HCT116 (cell line): Measurements from ENCODE around the gene EYA4. TPM values are rescaled to one million over a fixed set of nuclear protein-coding genes. Genes with fewer than 3 reads are reported as not detected.

Experiments used
- ATAC-seq: fragments of 200-7000 bp; cut with Tn5 transposase; 2 replicates; pipeline ENCODE4 v1.9.1; 2020; ENCODE audit warnings: mild to moderate bottlenecking, moderate library complexity
- BruUV-seq: library from RNA; stranded (reverse); fragments of 400-500 nt; replicated peaks from 2 replicates; lab custom pipeline; 2021; lab: Mats Ljungman, UMichigan
- CTCF ChIA-PET: fragments of 300-600 bp; sonication (Branson Sonifier 250); formaldehyde crosslinking; loops from one replicate; lab custom pipeline; 2021; ENCODE audit warnings: antibody characterized with exemption; lab: Charles Lee
- POLR2A ChIA-PET: fragments of 300-600, 350-600 bp; sonication (Branson Sonifier 250); formaldehyde crosslinking; loops from one replicate; lab custom pipeline; 2021; ENCODE audit warnings: antibody characterized with exemption; lab: Charles Lee
- RAD21 ChIA-PET, 2 experiments: fragments of 300-600 bp; sonication (Branson Sonifier 250); formaldehyde crosslinking; loops; one replicate each; lab custom pipeline; 2023; ENCODE audit warnings: low total read pairs in 2 of 2; ENCODE audit not compliant: uncharacterized antibody in 2 of 2, unreplicated experiment in 2 of 2, low non-redundant PET in 1 of 2; lab: Charles Lee
- DNase-seq: peaks from one replicate; pipeline ENCODE4 v3.0.0-alpha.2; 2010; ENCODE audit warnings: low read depth, low spot score
- H2AFZ ChIP-seq: fragments of 200-600 bp; shearing (Covaris generic), sonication (generic); 2 replicates; pipeline ENCODE4 v1.6.1; 2017; ENCODE audit warnings: low read depth, mixed run types, mixed read lengths, antibody characterized with exemption, low read length; ENCODE audit not compliant: poor library complexity, severe bottlenecking
- H3K27ac ChIP-seq: 2 replicates; pipeline ENCODE4 v1.5.1; 2012; ENCODE audit warnings: low read depth, low read length
- H3K27me3 ChIP-seq: fragments of 200-600 bp; sonication (generic); 2 replicates; pipeline ENCODE4 v1.6.1; 2016; ENCODE audit warnings: mixed run types, low read length, mixed read lengths; ENCODE audit not compliant: insufficient read depth
- H3K36me3 ChIP-seq, 2 experiments: fragments of 200-500 bp in 1 of 2; fragments of 200-600 bp in 1 of 2; sonication (Bioruptor generic) in 1 of 2; sonication (generic) in 1 of 2; 2 replicates each; pipeline versions ENCODE4 v1.5.1 to v1.6.1; 2014 to 2016; ENCODE audit warnings: low read length in 2 of 2, inconsistent platforms in 1 of 2, mixed read lengths in 1 of 2, mixed run types in 1 of 2; ENCODE audit not compliant: insufficient read depth in 2 of 2, control insufficient read depth in 1 of 2
- H3K4me1 ChIP-seq, 2 experiments: fragments of 200-600 bp in 1 of 2; sonication (generic) in 1 of 2; 2 replicates each; pipeline versions ENCODE4 v1.5.1 to v1.6.1; 2012 to 2017; ENCODE audit warnings: low read length in 2 of 2, inconsistent platforms in 1 of 2, mild to moderate bottlenecking in 1 of 2, mixed read lengths in 1 of 2, mixed run types in 1 of 2, moderate library complexity in 1 of 2; ENCODE audit not compliant: insufficient read depth in 2 of 2, control insufficient read depth in 1 of 2
- H3K4me2 ChIP-seq: fragments of 200-600 bp; sonication (generic); 2 replicates; pipeline ENCODE4 v1.6.1; 2017; ENCODE audit warnings: mixed run types, low read length, mixed read lengths
- H3K4me3 ChIP-seq, 2 experiments: fragments of 200-600 bp in 1 of 2; sonication (generic) in 1 of 2; replicated peaks in 1 of 2; 2 replicates each; pipeline ENCODE4 v1.5.1; 2011 to 2016; ENCODE audit warnings: low read length in 2 of 2, control low read depth in 1 of 2, low read depth in 1 of 2, mild to moderate bottlenecking in 1 of 2, mixed read lengths in 1 of 2, mixed run types in 1 of 2
- H3K79me2 ChIP-seq: fragments of 200-600 bp; sonication (generic); 2 replicates; pipeline ENCODE4 v1.6.1; 2017; ENCODE audit warnings: mild to moderate bottlenecking, mixed run types, low read length, moderate library complexity, mixed read lengths; ENCODE audit not compliant: insufficient read depth
- H3K9ac ChIP-seq: fragments of 200-600 bp; sonication (generic); 2 replicates; pipeline ENCODE4 v1.6.1; 2016; ENCODE audit warnings: low read length, mixed read lengths
- H3K9me2 ChIP-seq: fragments of 200-600 bp; sonication (generic), shearing (Covaris generic); 2 replicates; pipeline ENCODE4 v1.6.1; 2017; ENCODE audit warnings: mixed run types, mild to moderate bottlenecking, moderate library complexity; ENCODE audit not compliant: insufficient read depth
- H3K9me3 ChIP-seq, 2 experiments: fragments of 200-500 bp in 1 of 2; fragments of 200-600 bp in 1 of 2; sonication (Bioruptor generic) in 1 of 2; sonication (generic) in 1 of 2; 2 replicates each; pipeline ENCODE4 v1.6.1; 2014 to 2017; ENCODE audit warnings: low read length in 2 of 2, mixed read lengths in 2 of 2, inconsistent platforms in 1 of 2, low read depth in 1 of 2, mild to moderate bottlenecking in 1 of 2, mixed run types in 1 of 2, moderate library complexity in 1 of 2; ENCODE audit not compliant: control insufficient read depth in 1 of 2, insufficient read depth in 1 of 2
- H4K20me1 ChIP-seq: fragments of 200-600 bp; sonication (generic), shearing (Covaris generic); 2 replicates; pipeline ENCODE4 v1.6.1; 2017; ENCODE audit warnings: mixed run types, mild to moderate bottlenecking, moderate library complexity; ENCODE audit not compliant: insufficient read depth
- ATF3 ChIP-seq: IDR thresholded peaks from 2 replicates; pipeline ENCODE4 v1.6.1; 2012
- CEBPB ChIP-seq: IDR thresholded peaks from 2 replicates; pipeline ENCODE4 v1.6.1; 2012; ENCODE audit warnings: low read depth
- CTCF ChIP-seq, 3 experiments: fragments of 200-600 bp in 1 of 3; sonication (generic) in 1 of 3; IDR thresholded peaks in 2 of 3; conservative IDR thresholded peaks in 1 of 3; 2 replicates each; pipeline ENCODE4 v1.5.1; 2012 to 2017; ENCODE audit warnings: low read depth in 2 of 3, low read length in 2 of 3, antibody characterized with exemption in 1 of 3, borderline replicate concordance in 1 of 3, control low read depth in 1 of 3, mild to moderate bottlenecking in 1 of 3, mixed read lengths in 1 of 3, mixed run types in 1 of 3, moderate library complexity in 1 of 3; ENCODE audit not compliant: insufficient read depth in 1 of 3
- EGR1 ChIP-seq: IDR thresholded peaks from 2 replicates; pipeline ENCODE4 v1.6.1; 2012; ENCODE audit warnings: low read depth
- ELF1 ChIP-seq: IDR thresholded peaks from 2 replicates; pipeline ENCODE4 v1.6.1; 2012; ENCODE audit warnings: low read depth, borderline replicate concordance
- EZH2 ChIP-seq: fragments of 200-600 bp; sonication (generic); IDR thresholded peaks from 2 replicates; pipeline ENCODE4 v1.6.1; 2017; ENCODE audit warnings: antibody characterized with exemption, mixed run types
- EZH2phosphoT487 ChIP-seq: fragments of 200-600 bp; IDR thresholded peaks from 2 replicates; pipeline ENCODE4 v1.6.1; 2018; ENCODE audit warnings: antibody characterized with exemption, borderline replicate concordance
- FOSL1 ChIP-seq: IDR thresholded peaks from 2 replicates; pipeline ENCODE4 v1.6.1; 2012; ENCODE audit warnings: low read depth
- JUND ChIP-seq: IDR thresholded peaks from 2 replicates; pipeline ENCODE4 v1.6.1; 2012
- MAX ChIP-seq: IDR thresholded peaks from 2 replicates; pipeline ENCODE4 v1.6.1; 2012
- POLR2AphosphoS5 ChIP-seq: IDR thresholded peaks from 2 replicates; pipeline ENCODE4 v1.6.1; 2011; ENCODE audit warnings: mild to moderate bottlenecking, low read depth, low read length, moderate library complexity
- RAD21 ChIP-seq: IDR thresholded peaks from 2 replicates; pipeline ENCODE4 v1.6.1; 2012; ENCODE audit warnings: low read depth, mild to moderate bottlenecking
- REST ChIP-seq: IDR thresholded peaks from 2 replicates; pipeline ENCODE4 v1.6.1; 2012; ENCODE audit warnings: low read depth
- SIN3A ChIP-seq: IDR thresholded peaks from 2 replicates; pipeline ENCODE4 v1.6.1; 2012; ENCODE audit warnings: low read depth
- SRF ChIP-seq: IDR thresholded peaks from 2 replicates; pipeline ENCODE4 v1.6.1; 2012; ENCODE audit warnings: low read depth
- TCF7L2 ChIP-seq: IDR thresholded peaks from 2 replicates; pipeline ENCODE4 v1.7.0; 2011; ENCODE audit warnings: borderline replicate concordance, inconsistent platforms; ENCODE audit not compliant: insufficient read depth, insufficient read length; ENCODE audit errors: extremely low read depth
- YY1 ChIP-seq: IDR thresholded peaks from 2 replicates; pipeline ENCODE4 v1.6.1; 2011; ENCODE audit warnings: low read length, low read depth, moderate library complexity, mild to moderate bottlenecking; ENCODE audit not compliant: insufficient replicate concordance; ENCODE audit errors: extremely low read depth
- ZFX ChIP-seq: fragments of 450-650 bp; IDR thresholded peaks from 2 replicates; pipeline ENCODE4 v1.6.1; 2017
- ZNF274 ChIP-seq: fragments of 200-500 bp; sonication (Bioruptor generic); IDR thresholded peaks from 2 replicates; pipeline ENCODE4 v1.6.1; 2014; ENCODE audit warnings: mild to moderate bottlenecking, low read depth, low read length, inconsistent platforms
- intact Hi-C: fragments of 100-400 bp; cut with micrococcal nuclease; formaldehyde crosslinking; loops from 2 replicates; pipeline ENCODE4 v1.10.0; 2022
- total RNA-seq: library from RNA; stranded (reverse); gene quantifications from one replicate; pipeline ENCODE4 v1.2.1, GENCODE V29; 2021; ENCODE audit not compliant: unreplicated experiment
- TF ChIP-seq, protein P1 (sequence below): IDR thresholded peaks from 2 replicates; pipeline ENCODE4 v1.6.1; 2011; ENCODE audit warnings: mild to moderate bottlenecking, low read length, moderate library complexity; ENCODE audit not compliant: insufficient replicate concordance; ENCODE audit errors: extremely low read depth

Gene EYA4
- total RNA-seq, 1 experiment from 2014 or later, result not detected

DNA sequence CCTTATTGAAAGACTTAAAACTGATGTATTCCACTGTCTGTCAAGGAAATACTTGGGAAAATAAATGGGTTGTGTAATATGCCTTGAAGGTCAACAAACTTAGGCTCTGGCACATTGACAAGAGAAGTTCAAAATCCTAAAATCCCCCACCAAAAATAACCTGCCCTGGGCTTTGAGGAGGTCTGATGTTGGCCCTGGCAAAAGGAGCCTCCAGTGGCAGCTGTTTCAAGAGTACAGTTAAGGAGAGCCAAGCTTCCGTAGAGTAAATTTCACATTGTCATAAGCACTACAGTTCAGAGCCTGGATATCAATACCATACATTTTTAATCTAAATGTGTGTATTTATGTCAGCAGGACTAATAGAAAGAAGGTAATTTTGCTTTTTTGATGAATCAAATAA, 282.7 kb downstream of the EYA4 start:
- Histone ChIP-seq H3K27me3 (peaks cover 4% of the 10 kb centered on the region; the same call in 1 of the 2 replicates), H3K79me2 (no peaks in the 10 kb centered on the region), H4K20me1 (no peaks in the 10 kb centered on the region), H3K27ac (no peak overlapping the region), H3K4me2 (no peak overlapping the region), H3K4me1 (no peaks in the 10 kb centered on the region), H2AFZ (no peak overlapping the region), H3K9me3 (no peaks in the 10 kb centered on the region), H3K36me3 (no peaks in the 10 kb centered on the region), H3K9me2 (no peaks in the 10 kb centered on the region), H3K4me3 (no peak overlapping the region), H3K9ac (no peak overlapping the region)
- CTCF ChIA-PET, result no interaction called here
- DNase-seq (no peak), ATAC-seq (no peak)
- RAD21 ChIA-PET, result no interaction called here
- TF ChIP-seq TCF7L2, result no peak
- TF ChIP-seq EGR1, result no peak
- no peak for TF ChIP-seq ZFX
- TF ChIP-seq REST, result no peak
- TF ChIP-seq ATF3, result no peak
- no peak for TF ChIP-seq FOSL1
- no peak for TF ChIP-seq SRF
- no peak for TF ChIP-seq EZH2phosphoT487
- no peak for TF ChIP-seq EZH2
- TF ChIP-seq JUND, result no peak
- no peak for TF ChIP-seq YY1
- TF ChIP-seq RAD21, result no peak
- TF ChIP-seq ELF1, result no peak
- no peak for TF ChIP-seq ZNF274
- TF ChIP-seq MAX, result no peak
- TF ChIP-seq SIN3A, result no peak
- TF ChIP-seq, protein P1, sequence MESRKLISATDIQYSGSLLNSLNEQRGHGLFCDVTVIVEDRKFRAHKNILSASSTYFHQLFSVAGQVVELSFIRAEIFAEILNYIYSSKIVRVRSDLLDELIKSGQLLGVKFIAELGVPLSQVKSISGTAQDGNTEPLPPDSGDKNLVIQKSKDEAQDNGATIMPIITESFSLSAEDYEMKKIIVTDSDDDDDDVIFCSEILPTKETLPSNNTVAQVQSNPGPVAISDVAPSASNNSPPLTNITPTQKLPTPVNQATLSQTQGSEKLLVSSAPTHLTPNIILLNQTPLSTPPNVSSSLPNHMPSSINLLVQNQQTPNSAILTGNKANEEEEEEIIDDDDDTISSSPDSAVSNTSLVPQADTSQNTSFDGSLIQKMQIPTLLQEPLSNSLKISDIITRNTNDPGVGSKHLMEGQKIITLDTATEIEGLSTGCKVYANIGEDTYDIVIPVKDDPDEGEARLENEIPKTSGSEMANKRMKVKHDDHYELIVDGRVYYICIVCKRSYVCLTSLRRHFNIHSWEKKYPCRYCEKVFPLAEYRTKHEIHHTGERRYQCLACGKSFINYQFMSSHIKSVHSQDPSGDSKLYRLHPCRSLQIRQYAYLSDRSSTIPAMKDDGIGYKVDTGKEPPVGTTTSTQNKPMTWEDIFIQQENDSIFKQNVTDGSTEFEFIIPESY, result no peak
- TF ChIP-seq POLR2AphosphoS5, result no peak
- no peak for TF ChIP-seq CTCF (IDR thresholded peaks at IDR 0.05 in 2 of 3, conservative IDR thresholded peaks at IDR 0.05 in 1 of 3; ENCODE audit: borderline replicate concordance in 1 of 3, insufficient read depth in 1 of 3, low read depth in 2 of 3, low read length in 2 of 3)
- TF ChIP-seq CEBPB, result no peak
- intact Hi-C loops, result no loop called here
- BruUV-seq, result no TSS peak
- POLR2A ChIA-PET, result no interaction called here
